Cardiac fibroblast (primary cell): Measurements from ENCODE around the gene RPL29.

Experiments
- DNase-seq, 2 donors: peaks; one replicate each; pipeline versions ENCODE4 v3.0.0 to v3.0.0-alpha.2; 2010; ENCODE audit warnings: low read depth in 2 of 2
- H3K4me3 ChIP-seq, 2 donors: replicated peaks in 1 of 2; 1 replicate in 1 of 2; 2 replicates in 1 of 2; pipeline ENCODE4 v1.5.1; 2011; ENCODE audit warnings: low read depth in 2 of 2, low read length in 2 of 2, mild to moderate bottlenecking in 2 of 2, moderate library complexity in 1 of 2
- CTCF ChIP-seq: IDR thresholded peaks from one replicate; pipeline ENCODE4 v1.5.1; 2011; ENCODE audit warnings: low read depth, mild to moderate bottlenecking, low read length, inconsistent platforms

Gene RPL29

GRCh38 chr3:51982838-51983577, 12.7 kb downstream of the RPL29 start, which contains the start of gene ACY1:
Gene ACY1, plus strand, starts transcription at chr3:51983535. Its CDS starts 530 bp downstream, at chr3:51984065.
- TF ChIP-seq CTCF, result no peak
- peak; percentile 84 to 96 for DNase-seq
- H3K4me3 ChIP-seq, result peak within 1 kb of the TSS; percentile 60 to 72

- peak; percentile 55 for TF ChIP-seq CTCF
- H3K4me3 ChIP-seq, result peak overlapping the region; percentile 60 to 72
- peak in 1 of 2 donors; percentile 14 for DNase-seq
Measured at GRCh38 chr3:51982352-51982837, 13.3 kb downstream of the RPL29 start.

- no peak for TF ChIP-seq CTCF
- no peak for DNase-seq
- no peak overlapping the region for H3K4me3 ChIP-seq
Measured at GRCh38 chr3:51980253-51980652, 15.4 kb downstream of the RPL29 start.

GRCh38 chr3:51978143-51978502, 17.6 kb downstream of the RPL29 start:
- H3K4me3 ChIP-seq, result no peak overlapping the region
- TF ChIP-seq CTCF, result no peak
- no peak for DNase-seq

GRCh38 chr3:51977446-51978142, 18.1 kb downstream of the RPL29 start:
- no peak for DNase-seq
- TF ChIP-seq CTCF, result no peak
- no peak overlapping the region for H3K4me3 ChIP-seq

GRCh38 chr3:51975852-51976549, 19.7 kb downstream of the RPL29 start:
- TF ChIP-seq CTCF, result no peak
- H3K4me3 ChIP-seq, result peak overlapping the region; percentile 53 to 82
- DNase-seq, result peak; percentile 50 to 76
